Esophagus muscularis mucosa (tissue), 3 donors: ENCODE measurements around the gene CRYBG1.

Source experiments
- POLR2A ChIP-seq: fragments of 450-650 bp; IDR thresholded peaks from one replicate; pipeline ENCODE4 v1.6.1; 2017; ENCODE audit warnings: antibody characterized with exemption, moderate library complexity, mild to moderate bottlenecking, low read depth
- TF ChIP-seq, protein P1 (sequence below), 3 experiments: fragments of 200-600 bp in 2 of 3; fragments of 450-650 bp in 1 of 3; sonication (generic) in 2 of 3; IDR thresholded peaks; one replicate each; pipeline ENCODE4 v1.5.1; 2017 to 2019; ENCODE audit warnings: antibody characterized with exemption in 3 of 3, mild to moderate bottlenecking in 2 of 3, moderate library complexity in 1 of 3

DNA sequence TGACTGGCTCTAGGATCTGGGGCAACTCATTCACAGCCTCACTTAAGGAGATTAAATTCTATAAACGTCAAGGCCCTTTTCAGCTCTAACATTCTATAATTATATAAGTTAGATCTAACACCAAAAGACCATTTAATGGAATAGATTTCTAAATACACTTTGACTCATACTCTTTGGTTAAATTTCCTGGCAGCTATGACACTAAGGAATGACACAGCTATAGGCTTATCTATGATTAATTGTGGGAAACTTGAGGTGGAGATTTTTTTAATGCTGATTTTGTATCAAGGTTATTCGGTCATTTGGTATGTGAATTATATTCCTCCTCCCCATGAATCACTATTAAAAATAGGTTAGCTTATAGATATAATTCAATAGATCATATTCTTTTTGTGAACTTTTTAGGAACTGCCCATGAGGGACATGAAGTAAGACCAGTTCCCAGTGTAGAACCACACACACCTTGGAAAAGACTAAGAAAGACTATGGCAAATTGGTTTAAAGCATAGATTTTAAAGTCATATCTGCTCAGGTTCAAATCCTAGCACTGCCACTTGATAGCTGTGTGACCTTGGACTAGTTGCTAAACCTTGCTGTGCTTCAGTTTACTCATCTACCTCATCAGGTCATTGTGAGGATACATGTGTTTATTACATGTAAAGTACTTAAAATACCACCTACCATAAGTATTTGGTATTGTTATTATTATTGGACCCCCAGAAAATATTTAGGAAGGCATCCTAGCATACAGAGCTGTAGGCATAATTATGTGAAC lies 116.0 kb downstream of the CRYBG1 start:
- TF ChIP-seq POLR2A, result no peak
- TF ChIP-seq, protein P1, sequence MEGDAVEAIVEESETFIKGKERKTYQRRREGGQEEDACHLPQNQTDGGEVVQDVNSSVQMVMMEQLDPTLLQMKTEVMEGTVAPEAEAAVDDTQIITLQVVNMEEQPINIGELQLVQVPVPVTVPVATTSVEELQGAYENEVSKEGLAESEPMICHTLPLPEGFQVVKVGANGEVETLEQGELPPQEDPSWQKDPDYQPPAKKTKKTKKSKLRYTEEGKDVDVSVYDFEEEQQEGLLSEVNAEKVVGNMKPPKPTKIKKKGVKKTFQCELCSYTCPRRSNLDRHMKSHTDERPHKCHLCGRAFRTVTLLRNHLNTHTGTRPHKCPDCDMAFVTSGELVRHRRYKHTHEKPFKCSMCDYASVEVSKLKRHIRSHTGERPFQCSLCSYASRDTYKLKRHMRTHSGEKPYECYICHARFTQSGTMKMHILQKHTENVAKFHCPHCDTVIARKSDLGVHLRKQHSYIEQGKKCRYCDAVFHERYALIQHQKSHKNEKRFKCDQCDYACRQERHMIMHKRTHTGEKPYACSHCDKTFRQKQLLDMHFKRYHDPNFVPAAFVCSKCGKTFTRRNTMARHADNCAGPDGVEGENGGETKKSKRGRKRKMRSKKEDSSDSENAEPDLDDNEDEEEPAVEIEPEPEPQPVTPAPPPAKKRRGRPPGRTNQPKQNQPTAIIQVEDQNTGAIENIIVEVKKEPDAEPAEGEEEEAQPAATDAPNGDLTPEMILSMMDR (IDR thresholded peaks at IDR 0.05), result no peak
